ENCODE measurements around the gene A2M. TPM values are rescaled to one million over a fixed set of nuclear protein-coding genes. Genes with fewer than 3 reads are reported as not detected.

A2M gene
- total RNA-seq, 1 experiment from 2014 or later = 1.9 TPM

DNA sequence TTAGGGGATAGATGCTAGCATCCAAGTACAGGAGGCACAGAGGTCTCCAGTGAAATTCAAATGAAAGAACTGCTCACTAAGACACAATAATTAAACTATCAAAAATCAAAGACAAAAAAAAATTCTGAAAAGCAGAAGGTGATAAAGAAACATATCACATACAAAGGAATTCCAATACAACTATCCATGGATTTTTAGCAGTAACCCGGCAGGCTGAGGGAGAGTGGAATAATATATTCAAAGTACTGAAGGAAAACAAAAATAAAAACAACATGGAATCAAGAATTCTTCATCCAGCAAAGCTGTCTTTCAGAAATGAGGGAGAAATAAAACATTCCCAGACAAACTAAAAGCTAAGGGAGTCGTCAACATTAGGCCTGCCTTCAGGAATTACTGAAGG lies 31.9 kb downstream of the A2M start:
- ATAC-seq (no peak), DNase-seq (ENCODE audit: low spot score) (no peak)
- no peak overlapping the region for H3K27ac Mint-ChIP-seq
- H3K27me3 Mint-ChIP-seq (ENCODE audit: low read depth) = peaks cover 4% of the 10 kb centered on the region; the same call in 1 of the 2 replicates
- H3K9me3 Mint-ChIP-seq = peaks cover 39% of the 10 kb centered on the region
- ChIA-PET CTCF (no interaction called here), POLR2A (no interaction called here)
- TF ChIP-seq, protein P1, sequence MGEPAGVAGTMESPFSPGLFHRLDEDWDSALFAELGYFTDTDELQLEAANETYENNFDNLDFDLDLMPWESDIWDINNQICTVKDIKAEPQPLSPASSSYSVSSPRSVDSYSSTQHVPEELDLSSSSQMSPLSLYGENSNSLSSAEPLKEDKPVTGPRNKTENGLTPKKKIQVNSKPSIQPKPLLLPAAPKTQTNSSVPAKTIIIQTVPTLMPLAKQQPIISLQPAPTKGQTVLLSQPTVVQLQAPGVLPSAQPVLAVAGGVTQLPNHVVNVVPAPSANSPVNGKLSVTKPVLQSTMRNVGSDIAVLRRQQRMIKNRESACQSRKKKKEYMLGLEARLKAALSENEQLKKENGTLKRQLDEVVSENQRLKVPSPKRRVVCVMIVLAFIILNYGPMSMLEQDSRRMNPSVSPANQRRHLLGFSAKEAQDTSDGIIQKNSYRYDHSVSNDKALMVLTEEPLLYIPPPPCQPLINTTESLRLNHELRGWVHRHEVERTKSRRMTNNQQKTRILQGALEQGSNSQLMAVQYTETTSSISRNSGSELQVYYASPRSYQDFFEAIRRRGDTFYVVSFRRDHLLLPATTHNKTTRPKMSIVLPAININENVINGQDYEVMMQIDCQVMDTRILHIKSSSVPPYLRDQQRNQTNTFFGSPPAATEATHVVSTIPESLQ (CRISPR knock-in tag; IDR thresholded peaks at IDR 0.05) = no peak
- TF ChIP-seq ZNF232 (CRISPR knock-in tag; IDR thresholded peaks at IDR 0.05) = no peak
- no peak for TF ChIP-seq ZBTB21 (CRISPR knock-in tag; IDR thresholded peaks at IDR 0.05; ENCODE audit: borderline replicate concordance)
- TF ChIP-seq, protein P2, sequence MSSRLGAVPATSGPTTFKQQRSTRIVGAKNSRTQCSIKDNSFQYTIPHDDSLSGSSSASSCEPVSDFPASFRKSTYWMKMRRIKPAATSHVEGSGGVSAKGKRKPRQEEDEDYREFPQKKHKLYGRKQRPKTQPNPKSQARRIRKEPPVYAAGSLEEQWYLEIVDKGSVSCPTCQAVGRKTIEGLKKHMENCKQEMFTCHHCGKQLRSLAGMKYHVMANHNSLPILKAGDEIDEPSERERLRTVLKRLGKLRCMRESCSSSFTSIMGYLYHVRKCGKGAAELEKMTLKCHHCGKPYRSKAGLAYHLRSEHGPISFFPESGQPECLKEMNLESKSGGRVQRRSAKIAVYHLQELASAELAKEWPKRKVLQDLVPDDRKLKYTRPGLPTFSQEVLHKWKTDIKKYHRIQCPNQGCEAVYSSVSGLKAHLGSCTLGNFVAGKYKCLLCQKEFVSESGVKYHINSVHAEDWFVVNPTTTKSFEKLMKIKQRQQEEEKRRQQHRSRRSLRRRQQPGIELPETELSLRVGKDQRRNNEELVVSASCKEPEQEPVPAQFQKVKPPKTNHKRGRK (CRISPR knock-in tag; IDR thresholded peaks at IDR 0.05; ENCODE audit: borderline replicate concordance) = no peak
- TF ChIP-seq SP1 (CRISPR knock-in tag; conservative IDR thresholded peaks at IDR 0.05) = no peak
- H3K36me3 Mint-ChIP-seq = peaks cover 21% of the 10 kb centered on the region
- H3K4me1 Mint-ChIP-seq = no peaks in the 10 kb centered on the region
- H3K4me3 Mint-ChIP-seq = no peak overlapping the region

DNA sequence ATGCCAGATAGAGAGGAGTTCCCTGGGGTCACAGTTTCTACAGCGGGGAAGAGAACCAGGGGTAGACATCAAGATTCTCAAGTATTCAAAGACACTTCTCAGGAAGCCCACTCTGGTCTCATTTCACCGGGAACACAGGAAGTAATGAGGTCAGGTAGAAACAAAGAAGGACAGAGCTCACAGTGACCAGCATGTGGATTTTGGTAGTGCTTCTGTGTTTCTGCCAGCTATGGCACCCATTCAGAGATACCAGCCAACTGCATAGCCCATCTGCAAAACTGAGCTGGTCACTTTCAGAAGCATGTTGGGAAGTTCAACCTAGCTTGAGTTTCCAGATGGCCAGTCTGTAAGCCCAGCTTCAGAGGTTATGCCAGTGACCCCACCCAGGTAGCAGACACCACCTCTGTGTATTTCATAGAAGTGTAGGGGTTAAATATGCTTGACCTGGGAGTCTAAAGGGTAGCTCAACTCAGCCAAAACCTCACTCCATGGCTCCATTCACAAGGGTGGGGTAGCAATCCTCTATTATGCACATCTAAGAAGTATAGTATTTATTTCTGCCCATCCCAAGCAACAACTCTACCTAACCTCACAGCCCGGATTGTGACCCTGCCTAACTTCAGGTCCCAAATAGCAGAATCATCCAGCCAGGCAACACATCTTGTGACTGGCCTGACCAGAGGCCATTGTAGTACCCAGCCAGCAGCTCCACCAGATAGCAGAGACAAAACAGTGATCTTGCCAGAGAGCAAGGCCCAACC lies 33.9 kb downstream of the A2M start:
- peaks cover 39% of the 10 kb centered on the region for H3K9me3 Mint-ChIP-seq
- ATAC-seq (no peak), DNase-seq (ENCODE audit: low spot score) (no peak)
- peaks cover 4% of the 10 kb centered on the region; the same call in 1 of the 2 replicates for H3K27me3 Mint-ChIP-seq (ENCODE audit: low read depth)
- H3K36me3 Mint-ChIP-seq = peaks cover 21% of the 10 kb centered on the region
- H3K4me1 Mint-ChIP-seq = no peaks in the 10 kb centered on the region
- no peak overlapping the region for H3K4me3 Mint-ChIP-seq
- no peak overlapping the region for H3K27ac Mint-ChIP-seq
- ChIA-PET CTCF (no interaction called here), POLR2A (no interaction called here)
- no peak for TF ChIP-seq NR3C1 (CRISPR knock-in tag; conservative IDR thresholded peaks at IDR 0.05; ENCODE audit: low read depth)
- TF ChIP-seq, protein P3, sequence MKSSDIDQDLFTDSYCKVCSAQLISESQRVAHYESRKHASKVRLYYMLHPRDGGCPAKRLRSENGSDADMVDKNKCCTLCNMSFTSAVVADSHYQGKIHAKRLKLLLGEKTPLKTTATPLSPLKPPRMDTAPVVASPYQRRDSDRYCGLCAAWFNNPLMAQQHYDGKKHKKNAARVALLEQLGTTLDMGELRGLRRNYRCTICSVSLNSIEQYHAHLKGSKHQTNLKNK (CRISPR knock-in tag; IDR thresholded peaks at IDR 0.05) = no peak
- TF ChIP-seq, protein P4, sequence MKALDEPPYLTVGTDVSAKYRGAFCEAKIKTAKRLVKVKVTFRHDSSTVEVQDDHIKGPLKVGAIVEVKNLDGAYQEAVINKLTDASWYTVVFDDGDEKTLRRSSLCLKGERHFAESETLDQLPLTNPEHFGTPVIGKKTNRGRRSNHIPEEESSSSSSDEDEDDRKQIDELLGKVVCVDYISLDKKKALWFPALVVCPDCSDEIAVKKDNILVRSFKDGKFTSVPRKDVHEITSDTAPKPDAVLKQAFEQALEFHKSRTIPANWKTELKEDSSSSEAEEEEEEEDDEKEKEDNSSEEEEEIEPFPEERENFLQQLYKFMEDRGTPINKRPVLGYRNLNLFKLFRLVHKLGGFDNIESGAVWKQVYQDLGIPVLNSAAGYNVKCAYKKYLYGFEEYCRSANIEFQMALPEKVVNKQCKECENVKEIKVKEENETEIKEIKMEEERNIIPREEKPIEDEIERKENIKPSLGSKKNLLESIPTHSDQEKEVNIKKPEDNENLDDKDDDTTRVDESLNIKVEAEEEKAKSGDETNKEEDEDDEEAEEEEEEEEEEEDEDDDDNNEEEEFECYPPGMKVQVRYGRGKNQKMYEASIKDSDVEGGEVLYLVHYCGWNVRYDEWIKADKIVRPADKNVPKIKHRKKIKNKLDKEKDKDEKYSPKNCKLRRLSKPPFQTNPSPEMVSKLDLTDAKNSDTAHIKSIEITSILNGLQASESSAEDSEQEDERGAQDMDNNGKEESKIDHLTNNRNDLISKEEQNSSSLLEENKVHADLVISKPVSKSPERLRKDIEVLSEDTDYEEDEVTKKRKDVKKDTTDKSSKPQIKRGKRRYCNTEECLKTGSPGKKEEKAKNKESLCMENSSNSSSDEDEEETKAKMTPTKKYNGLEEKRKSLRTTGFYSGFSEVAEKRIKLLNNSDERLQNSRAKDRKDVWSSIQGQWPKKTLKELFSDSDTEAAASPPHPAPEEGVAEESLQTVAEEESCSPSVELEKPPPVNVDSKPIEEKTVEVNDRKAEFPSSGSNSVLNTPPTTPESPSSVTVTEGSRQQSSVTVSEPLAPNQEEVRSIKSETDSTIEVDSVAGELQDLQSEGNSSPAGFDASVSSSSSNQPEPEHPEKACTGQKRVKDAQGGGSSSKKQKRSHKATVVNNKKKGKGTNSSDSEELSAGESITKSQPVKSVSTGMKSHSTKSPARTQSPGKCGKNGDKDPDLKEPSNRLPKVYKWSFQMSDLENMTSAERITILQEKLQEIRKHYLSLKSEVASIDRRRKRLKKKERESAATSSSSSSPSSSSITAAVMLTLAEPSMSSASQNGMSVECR (CRISPR knock-in tag; IDR thresholded peaks at IDR 0.05; ENCODE audit: borderline replicate concordance) = no peak
- TF ChIP-seq, protein P5, sequence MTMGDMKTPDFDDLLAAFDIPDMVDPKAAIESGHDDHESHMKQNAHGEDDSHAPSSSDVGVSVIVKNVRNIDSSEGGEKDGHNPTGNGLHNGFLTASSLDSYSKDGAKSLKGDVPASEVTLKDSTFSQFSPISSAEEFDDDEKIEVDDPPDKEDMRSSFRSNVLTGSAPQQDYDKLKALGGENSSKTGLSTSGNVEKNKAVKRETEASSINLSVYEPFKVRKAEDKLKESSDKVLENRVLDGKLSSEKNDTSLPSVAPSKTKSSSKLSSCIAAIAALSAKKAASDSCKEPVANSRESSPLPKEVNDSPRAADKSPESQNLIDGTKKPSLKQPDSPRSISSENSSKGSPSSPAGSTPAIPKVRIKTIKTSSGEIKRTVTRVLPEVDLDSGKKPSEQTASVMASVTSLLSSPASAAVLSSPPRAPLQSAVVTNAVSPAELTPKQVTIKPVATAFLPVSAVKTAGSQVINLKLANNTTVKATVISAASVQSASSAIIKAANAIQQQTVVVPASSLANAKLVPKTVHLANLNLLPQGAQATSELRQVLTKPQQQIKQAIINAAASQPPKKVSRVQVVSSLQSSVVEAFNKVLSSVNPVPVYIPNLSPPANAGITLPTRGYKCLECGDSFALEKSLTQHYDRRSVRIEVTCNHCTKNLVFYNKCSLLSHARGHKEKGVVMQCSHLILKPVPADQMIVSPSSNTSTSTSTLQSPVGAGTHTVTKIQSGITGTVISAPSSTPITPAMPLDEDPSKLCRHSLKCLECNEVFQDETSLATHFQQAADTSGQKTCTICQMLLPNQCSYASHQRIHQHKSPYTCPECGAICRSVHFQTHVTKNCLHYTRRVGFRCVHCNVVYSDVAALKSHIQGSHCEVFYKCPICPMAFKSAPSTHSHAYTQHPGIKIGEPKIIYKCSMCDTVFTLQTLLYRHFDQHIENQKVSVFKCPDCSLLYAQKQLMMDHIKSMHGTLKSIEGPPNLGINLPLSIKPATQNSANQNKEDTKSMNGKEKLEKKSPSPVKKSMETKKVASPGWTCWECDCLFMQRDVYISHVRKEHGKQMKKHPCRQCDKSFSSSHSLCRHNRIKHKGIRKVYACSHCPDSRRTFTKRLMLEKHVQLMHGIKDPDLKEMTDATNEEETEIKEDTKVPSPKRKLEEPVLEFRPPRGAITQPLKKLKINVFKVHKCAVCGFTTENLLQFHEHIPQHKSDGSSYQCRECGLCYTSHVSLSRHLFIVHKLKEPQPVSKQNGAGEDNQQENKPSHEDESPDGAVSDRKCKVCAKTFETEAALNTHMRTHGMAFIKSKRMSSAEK (CRISPR knock-in tag; IDR thresholded peaks at IDR 0.05; ENCODE audit: borderline replicate concordance) = no peak
- no peak for TF ChIP-seq NR1H2 (CRISPR knock-in tag; IDR thresholded peaks at IDR 0.05)
- TF ChIP-seq, protein P6, sequence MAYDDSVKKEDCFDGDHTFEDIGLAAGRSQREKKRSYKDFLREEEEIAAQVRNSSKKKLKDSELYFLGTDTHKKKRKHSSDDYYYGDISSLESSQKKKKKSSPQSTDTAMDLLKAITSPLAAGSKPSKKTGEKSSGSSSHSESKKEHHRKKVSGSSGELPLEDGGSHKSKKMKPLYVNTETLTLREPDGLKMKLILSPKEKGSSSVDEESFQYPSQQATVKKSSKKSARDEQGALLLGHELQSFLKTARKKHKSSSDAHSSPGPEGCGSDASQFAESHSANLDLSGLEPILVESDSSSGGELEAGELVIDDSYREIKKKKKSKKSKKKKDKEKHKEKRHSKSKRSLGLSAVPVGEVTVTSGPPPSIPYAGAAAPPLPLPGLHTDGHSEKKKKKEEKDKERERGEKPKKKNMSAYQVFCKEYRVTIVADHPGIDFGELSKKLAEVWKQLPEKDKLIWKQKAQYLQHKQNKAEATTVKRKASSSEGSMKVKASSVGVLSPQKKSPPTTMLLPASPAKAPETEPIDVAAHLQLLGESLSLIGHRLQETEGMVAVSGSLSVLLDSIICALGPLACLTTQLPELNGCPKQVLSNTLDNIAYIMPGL (CRISPR knock-in tag; IDR thresholded peaks at IDR 0.05) = no peak
- no peak for TF ChIP-seq SOX15 (CRISPR knock-in tag; IDR thresholded peaks at IDR 0.05)
- TF ChIP-seq, protein P7, sequence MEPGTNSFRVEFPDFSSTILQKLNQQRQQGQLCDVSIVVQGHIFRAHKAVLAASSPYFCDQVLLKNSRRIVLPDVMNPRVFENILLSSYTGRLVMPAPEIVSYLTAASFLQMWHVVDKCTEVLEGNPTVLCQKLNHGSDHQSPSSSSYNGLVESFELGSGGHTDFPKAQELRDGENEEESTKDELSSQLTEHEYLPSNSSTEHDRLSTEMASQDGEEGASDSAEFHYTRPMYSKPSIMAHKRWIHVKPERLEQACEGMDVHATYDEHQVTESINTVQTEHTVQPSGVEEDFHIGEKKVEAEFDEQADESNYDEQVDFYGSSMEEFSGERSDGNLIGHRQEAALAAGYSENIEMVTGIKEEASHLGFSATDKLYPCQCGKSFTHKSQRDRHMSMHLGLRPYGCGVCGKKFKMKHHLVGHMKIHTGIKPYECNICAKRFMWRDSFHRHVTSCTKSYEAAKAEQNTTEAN (CRISPR knock-in tag; IDR thresholded peaks at IDR 0.05) = no peak
- no peak for TF ChIP-seq ZNF416 (CRISPR knock-in tag; IDR thresholded peaks at IDR 0.05)
- no peak for TF ChIP-seq IRF2 (CRISPR knock-in tag; IDR thresholded peaks at IDR 0.05; ENCODE audit: borderline replicate concordance, low read depth)
- TF ChIP-seq, protein P8, sequence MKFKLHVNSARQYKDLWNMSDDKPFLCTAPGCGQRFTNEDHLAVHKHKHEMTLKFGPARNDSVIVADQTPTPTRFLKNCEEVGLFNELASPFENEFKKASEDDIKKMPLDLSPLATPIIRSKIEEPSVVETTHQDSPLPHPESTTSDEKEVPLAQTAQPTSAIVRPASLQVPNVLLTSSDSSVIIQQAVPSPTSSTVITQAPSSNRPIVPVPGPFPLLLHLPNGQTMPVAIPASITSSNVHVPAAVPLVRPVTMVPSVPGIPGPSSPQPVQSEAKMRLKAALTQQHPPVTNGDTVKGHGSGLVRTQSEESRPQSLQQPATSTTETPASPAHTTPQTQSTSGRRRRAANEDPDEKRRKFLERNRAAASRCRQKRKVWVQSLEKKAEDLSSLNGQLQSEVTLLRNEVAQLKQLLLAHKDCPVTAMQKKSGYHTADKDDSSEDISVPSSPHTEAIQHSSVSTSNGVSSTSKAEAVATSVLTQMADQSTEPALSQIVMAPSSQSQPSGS (CRISPR knock-in tag; IDR thresholded peaks at IDR 0.05; ENCODE audit: borderline replicate concordance, low read depth) = no peak

Data from WTC11 (cell line).